CD4-positive, alpha-beta T cell treated with Interleukin-12 subunit alpha and Interleukin-12 subunit beta, for 1 hour (primary cell): ENCODE data around the gene ICA1L.
"Not testable (repeated sequence)": the region's sequence is repeated elsewhere in the genome, so short reads cannot be mapped to it uniquely, and the experiment has no call there.

Source experiments
- DNase-seq: peaks from one replicate; pipeline ENCODE4 v3.0.0-alpha.2; 2020

The ICA1L gene

DNA sequence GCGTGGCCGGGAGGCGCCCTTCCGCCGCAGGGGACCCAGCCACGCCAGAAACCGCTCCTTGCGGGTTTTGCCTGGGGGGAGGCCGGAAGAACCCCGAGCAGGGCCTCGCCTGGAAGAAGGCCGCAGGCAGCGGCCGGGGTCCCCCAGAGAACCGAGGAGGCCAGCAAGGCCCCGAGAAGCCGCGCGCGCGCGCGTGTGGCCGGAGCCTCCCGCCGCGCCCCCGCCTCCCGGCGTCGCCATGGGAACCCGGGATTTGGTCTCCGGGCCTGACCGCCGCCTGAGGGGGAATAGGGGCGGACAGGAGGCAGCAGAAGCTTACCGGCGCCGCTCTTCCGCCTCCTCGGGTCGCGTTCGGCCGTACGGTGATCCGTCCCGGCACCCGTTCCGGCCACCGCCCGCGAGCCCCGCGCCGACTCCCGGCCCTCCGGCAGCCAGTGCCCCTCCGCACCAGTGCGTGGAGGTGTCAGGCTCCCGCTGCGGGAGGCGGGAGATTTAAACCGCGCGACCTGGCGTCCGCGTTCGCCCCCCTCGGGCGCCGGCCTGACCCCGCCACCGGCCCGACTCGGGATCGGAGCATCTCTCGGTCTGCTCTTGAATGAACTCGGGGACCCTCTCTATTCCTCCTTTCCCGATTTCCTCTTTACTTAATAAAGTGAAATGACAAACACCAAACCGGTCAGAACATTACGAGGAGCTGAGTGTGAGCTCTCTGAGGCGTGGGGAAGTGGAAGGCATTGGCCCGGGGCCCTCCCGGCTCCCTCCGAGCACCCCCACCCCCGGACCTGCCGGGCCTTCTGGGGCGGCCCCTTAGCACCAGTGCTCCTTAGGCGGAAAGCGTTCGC is at the start of gene ICA1L:
TSS of gene ICA1L (minus strand) at position 467 of the 842 bp plus-strand sequence. CDS start 42,757 bp downstream, outside the sequence.
- DNase-seq, result peak; percentile 56

DNA sequence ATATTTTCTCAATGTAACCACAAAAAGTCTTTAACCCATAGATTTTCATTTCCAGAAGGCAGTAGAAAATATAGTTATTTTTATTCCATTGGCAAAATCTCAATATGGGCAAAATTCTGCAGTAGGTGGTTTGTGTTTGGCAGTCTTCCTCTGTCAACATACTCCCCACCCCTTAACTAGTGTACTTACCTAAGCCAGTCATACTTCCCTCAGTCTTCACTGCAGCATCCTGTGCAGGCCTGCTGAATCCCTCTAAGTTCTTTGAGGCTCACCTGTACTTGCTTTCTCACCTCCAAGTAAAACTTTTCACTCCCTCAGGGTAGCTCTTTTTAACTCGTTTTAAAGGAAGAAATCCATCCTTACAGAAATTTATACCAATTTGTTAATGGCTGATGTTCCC is 47.3 kb upstream of the ICA1L start:
- DNase-seq, result no peak

DNA sequence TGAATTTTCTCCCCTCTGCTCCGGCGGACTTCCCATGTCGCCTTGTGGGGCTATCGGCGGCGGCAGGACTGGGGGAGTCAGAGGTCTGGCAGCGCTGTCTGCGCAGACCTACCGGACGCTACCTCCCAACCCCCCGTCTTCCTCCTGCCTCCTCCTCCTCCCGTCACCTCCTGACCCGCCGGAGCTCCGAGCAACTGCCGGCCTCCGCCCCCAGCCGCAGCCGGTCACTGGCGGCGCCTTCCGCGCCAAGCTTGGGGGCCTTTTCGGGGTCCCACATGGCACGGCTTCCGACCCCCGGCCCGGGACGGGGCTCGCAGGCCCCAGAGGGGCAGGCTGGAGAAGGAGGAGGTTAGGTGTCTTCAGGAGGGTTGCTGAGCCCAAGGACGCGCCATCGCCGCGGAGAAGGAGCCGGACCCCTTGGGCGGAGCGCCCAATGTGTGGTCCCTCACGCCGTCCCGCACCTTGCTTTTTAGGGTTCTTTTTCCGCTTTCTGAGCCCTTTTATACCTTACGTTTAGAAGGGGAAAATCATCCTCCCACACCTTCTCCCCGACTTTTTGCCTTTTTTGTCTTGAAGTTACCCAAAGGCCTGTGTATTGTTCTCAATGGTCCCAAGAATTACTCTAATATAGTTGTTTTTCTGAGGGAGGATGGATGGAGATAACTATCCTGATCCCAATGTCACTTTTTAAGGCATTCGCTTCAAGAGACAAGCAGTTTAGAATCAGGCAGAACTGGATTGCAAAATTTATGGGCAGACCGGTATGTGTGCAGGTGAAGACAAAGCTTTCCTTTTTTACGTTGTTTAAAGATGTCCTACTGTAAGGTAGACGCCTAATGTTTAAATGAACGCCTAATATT is 41.0 kb upstream of the ICA1L start:
- peak; percentile 24 for DNase-seq

DNA sequence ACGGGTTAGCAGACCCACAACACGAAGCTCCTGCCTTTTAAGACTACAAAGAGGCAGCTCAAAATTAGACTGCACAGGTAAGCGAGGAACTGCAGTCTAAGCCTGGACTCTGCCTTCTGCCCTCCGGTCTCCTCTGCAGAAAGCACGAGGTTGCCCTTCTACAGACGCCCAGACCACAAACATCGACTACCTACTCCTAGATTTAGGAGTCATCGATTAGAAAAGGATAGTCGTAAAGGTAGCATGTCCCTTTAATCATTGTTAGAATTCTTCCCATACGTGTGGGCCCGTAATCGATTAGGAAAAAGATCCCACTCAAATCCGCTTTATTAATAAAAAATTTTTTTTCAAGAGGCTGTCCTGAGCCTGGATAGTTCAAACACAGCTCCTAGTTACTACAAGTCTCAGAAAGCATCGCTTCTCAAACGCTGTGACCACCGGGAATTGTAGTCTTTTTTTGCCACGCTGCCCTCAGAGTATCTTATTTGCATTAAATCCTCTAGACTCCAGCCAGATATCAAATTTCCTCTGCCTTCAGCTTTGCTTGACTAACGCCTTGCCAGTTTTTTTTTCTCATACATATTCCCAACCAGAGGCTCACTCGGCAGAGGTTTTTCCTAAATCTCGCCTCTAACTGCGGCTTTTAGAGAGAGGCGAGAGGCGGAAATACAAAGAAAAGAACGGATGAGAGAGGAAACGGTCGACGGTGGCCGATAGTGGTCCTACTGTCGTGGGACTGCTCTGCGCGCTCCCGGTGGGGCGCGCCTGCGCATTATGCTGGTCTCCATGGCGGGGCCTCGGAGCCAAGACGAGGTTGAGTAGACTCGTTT is 40.2 kb upstream of the ICA1L start, which contains the start of the genes CARF and WDR12:
TSS of gene CARF (plus strand) at position 764 of the 830 bp plus-strand sequence. CDS start 29,628 bp downstream, outside the sequence.
TSS of gene WDR12 (minus strand) at position 162 of the 830 bp plus-strand sequence. CDS start 197 bp downstream, outside the sequence.
- DNase-seq, result peak; percentile 91

DNA sequence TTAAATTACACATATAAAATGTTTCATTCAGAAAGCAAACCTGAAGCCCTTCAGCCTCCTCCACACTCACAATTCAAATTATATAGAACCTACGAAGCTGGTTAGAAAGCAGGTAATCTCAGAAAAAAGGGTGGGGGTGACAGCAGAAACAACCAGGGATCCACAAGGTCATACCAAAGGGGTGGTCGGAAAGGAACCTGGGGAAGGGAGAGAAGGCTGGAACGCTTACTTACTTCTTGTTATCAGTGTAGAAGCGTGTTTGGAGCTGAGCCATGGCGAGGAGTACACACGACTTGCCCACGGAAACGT is 39.6 kb upstream of the ICA1L start:
- DNase-seq, result no peak

DNA sequence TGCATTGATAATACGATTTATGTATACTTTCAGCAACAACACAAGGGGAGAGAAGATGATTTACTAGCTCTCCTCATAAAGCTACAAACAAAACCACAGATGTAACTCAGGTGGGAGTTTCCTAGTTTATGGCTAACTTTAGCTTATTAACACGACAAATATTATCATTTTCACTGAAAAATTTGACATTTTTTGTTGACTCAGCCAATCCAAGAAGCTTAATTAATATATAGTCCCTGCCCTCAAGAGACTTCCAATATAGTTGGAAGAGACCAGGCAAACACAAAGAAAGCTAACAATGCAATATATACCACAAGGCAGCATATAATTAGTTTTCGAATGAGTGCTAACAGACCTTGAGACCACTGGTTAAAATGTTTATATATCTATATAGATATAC is 39.1 kb upstream of the ICA1L start:
- no peak for DNase-seq

DNA sequence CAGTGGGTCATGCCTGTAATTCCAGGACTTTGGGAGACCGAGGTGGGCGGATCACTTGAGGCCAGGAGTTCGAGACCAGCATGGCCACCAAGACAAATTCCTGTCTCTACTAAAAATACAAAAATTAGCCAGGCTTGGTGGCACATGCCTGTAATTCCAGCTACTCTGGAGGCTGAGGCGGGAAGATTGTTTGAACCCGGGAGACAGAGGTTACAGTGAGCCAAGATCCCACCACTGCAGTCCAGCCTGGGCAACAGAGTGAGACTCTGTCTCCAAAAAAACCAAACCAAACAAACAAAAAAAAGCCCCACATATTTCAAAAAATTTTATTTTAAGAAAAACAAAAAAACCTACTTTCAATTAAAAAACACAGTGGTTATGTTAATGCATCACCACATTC is 38.7 kb upstream of the ICA1L start:
- DNase-seq, result not testable (repeated sequence)

DNA sequence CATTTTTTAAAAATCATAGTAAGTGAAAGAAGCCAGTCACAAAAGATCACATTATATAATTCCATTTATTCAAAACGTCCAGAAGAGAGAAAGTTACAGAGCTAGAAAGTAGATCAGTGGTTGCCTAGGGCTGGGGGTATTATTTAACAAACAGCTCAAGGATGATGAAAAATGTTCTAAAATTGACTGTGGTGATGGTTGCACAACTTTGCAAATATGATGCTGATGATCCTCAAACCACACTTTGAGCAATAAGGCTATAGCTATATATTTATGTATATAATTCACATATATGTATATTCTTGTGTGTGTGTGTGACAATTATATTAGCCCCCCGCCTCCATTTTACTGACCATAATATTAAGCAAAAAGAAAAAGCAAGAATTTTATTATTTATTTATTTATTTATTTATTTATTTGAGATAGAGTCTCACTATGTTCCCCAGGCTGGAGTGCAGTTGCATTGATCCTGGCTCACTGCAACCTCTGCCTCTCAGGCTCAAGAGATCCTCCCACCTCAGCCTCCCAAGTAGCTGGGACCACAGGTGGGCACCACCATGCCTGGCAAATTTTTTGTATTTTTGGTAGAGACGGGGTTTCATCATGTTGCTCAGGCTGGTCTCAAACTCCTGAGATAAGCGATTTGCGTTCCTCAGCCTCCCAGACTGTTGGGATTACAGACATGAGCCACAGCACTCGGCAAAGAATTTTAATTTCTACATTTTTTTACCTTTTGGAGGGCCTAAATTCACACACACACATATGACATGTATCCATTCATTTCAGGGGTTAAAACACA is 38.0 kb upstream of the ICA1L start:
- no peak for DNase-seq

DNA sequence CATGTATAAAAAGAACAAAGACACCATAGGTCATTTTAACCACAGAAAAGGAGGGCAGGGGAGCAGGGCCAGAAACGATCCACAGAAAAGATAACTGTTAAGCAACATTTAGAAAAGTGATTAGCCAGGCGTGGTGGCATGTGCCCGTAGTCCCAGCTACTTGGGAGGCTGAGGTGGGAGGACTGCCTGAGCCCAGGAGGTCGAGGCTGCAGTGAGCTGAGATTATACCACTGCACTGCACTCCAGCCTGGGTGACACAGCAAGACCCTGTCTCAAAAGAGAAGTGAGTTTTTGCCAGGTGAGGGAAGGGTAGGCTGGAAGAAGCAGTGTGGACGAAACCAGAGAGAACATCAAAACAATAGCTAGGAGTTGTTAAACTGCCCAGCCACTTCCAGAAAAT is 36.6 kb upstream of the ICA1L start:
- no peak for DNase-seq

DNA sequence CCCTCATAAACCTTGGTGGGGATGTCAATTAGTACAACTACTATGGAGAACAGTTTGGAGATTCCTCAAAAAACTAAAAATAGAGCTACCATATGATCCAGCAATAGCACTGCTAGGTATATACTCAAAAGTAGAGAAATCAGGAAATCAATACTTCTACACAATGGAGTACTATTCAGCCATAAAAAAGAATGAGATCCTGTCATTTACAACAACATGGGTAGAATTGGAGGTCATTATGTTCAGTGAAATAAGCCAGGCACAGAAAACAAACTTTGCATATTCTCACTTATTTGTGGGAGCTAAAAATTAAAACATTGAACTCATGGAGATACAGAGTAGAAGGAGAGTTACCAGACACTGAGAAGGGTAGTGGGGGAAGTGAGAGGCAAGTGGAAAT is 33.9 kb upstream of the ICA1L start:
- not testable (repeated sequence) for DNase-seq

DNA sequence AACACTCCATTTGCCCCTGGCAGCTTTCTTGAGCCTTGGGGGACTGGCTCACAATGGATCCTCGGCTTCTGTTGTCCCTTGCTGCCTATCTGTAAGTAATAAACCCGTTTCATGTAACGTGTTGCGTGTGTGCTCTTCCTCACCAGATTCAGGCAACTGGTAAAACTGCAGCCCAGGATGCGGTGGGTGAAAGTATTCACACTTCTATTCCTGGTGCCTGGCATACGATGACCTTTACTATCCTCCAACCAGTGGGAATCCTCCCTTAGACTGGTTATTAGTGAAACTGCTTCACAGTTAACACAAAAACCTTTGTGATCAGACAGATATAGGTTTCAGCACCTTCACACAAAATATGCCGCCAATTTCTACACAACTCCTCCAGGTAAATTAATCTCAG is 13.6 kb upstream of the ICA1L start:
- no peak for DNase-seq

DNA sequence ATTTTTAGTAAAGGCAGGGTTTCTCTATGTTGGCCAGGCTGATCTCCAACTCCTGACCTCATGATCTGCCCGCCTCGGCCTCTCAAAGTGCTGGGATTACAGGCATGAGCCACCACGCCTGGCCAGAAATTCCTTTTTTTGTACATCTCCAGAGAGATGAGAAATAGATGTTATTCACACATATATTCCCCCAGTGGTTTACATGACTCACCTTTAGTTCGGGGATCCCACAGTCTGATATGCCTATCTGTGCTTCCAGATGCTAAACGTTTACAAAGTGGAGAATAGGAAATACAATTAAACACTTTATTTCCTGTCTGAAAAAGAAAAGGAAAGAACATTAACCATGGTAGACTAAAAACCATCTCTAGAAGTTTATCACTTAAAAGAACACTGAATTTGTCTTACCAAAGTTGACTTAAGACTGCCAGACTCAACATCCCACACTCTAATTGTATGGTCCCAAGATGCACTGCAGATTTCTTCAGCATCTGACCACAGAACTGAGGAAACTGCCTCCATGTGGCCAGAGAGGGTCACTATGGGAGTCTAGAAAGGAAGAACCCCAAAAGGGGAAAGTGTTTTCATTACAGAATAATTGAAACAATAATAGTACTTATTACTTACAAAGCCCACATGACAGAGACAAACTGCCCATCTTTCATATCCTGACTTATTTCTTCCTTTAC is 12.6 kb upstream of the ICA1L start:
- DNase-seq, result no peak

DNA sequence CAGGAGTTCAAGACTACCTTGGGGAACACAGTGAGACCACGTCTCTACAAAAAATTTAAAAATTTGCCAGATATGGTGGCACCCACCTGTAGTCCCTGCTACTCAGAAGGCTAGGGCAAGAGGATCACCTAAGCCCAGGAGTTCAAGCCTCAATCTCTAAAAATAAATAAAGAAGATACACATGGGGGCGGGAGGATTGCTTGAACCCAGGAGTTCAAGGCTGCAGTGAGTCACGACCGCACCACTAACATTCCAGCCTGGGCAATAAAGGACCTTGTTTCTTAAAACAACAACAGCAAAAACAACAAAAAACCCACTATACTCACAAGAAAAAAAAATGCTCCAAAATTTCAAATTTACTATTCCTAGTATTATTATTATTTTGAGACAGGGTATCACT is 10.0 kb upstream of the ICA1L start:
- DNase-seq, result no peak

DNA sequence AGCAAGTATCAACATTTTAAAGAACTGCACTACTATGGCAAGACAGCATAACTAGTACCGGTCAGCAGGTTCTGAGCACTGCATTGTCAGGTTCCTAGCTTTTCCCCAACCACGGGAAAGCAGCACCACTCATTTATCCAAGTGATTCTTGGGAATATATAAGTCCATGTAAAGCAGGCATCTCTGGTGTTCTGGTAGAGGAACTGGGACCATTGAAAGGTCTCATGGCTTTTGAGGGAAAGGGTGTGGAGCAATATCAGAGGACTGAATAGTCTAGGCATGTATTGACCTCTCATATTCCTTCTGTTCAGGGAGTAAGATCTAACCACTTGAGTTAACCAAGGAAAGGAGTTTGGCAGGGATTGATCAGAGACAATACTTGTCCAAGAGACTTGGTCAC is 6.1 kb upstream of the ICA1L start:
- DNase-seq, result no peak

DNA sequence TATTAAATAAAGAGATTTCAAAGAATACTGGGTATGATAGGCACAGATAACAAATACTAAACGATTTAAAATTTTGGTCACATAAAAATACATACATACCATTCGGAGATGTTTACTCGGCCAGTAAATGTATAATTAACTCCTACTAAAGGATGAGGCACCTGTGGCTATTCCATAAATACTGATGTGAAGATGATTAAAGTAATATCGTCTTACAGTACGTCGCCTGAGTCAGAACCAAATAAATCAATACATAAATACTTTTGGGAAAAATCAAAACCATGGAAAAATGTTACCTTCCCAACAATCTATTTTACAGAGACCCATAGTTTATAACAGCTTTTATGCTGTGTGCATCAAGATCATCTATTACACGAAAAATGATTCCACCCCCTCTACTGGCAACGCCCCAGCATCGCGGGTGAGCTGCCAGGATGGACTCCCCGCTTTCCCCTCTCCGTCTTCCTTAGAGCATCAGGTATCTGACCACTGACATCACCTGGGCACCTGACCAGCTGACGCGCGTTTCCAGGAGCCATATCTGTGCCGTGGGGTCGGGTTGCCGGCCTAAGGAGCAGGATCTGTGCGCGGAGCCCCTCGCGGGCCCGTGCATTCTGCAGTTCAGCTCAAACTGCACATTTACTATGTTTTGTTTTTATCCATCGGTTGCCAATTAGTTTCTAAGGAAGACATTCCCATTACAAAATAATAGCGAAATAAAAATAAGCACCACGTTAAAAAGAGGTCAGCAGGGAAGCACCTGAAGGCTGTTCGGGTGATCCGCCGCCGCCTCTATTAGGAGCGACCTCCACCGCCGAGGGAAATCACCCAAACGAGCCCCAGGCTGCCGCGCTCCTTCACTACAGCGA is 901 bp downstream of the ICA1L start:
- peak; percentile 62 for DNase-seq

DNA sequence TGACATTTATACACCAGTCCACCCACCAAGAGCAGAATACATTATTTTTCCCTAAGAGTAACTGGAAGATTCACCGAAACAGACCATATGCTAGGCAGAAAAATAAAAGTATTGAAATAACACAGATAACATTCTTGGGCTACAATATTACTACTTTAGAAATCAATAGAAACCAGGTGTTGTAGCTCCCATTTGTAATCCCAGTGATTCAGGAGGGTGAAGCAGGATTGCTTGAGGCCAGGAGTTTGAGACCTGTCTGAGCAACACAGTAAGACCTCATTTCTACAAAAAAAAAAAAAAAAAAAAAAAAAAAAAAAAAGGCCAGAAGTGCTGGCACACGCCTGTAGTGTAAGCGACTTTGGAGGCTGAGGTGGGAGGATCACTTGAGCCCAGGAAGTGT is 9.6 kb downstream of the ICA1L start:
- no peak for DNase-seq

DNA sequence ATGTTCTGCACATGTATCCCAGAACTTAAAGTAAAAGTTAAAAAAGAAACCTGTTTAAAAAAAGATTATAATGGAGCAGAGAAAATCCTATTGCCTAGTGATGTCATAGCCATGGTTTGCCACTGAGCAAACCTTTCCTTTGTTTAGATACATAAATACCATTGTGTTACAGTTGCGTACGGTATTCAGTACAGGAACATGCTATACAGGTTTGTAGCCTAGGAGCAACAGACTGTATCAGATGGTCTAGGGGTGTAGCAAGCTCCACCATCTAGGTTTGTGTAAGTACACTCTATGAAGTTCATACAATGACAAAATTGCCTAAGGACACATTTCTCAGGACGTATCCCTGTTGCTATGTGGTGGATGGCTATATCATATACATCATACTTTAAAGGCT is 13.0 kb downstream of the ICA1L start:
- no peak for DNase-seq

DNA sequence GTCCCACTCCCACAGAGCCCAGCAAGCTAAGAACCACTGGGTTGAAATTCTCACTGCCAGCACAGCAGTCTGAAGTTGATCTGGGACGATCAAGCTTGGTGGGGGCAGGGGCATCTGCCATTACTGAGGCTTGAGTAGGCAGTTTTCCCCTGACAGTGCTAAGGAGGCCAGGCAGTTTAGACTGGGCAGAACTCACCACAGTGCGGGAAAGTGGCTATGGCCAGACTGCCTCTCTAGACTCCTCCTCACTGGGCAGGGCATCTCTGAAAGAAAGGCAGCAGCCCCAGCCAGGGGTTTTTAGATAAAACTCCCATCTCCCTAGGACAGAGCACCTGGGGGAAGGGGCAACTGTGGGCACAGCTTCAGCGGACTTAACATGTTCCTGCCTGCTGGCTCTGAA is 22.2 kb downstream of the ICA1L start:
- DNase-seq, result not testable (repeated sequence)

DNA sequence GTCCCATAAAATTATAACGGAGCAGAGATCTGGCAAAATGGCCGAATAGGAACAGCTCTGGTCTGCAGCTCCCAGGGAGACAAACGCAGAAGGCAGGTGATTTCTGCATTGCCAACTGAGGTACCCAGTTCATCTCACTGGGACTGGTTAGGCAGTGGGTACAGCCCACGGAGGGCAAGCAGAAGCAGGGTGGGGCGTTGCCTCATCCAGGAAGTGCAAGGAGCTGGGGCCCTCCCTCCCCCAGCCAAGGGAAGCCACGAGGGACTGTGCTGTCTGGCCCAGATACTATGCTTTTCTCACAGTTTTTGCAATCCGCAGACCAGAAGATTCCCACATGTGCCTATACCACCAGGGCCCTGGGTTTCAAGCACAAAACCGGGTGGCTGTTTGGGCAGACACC is 22.8 kb downstream of the ICA1L start:
- DNase-seq, result no peak
